Fibroblast of mammary gland (primary cell): ENCODE data around the gene IRX4.

Experiments
- DNase-seq: peaks from one replicate; pipeline ENCODE4 v3.0.0-alpha.2; 2010; ENCODE audit warnings: low read depth
- H3K4me3 ChIP-seq: 2 replicates; pipeline ENCODE4 v1.5.1; 2011; ENCODE audit warnings: low read depth, mild to moderate bottlenecking, low read length, moderate library complexity; ENCODE audit not compliant: control insufficient read depth
- CTCF ChIP-seq: conservative IDR thresholded peaks from 2 replicates; pipeline ENCODE4 v1.5.1; 2011; ENCODE audit warnings: low read depth, low read length, inconsistent platforms; ENCODE audit not compliant: control insufficient read depth, insufficient read depth

IRX4 gene

GRCh38 chr5:1892685-1893445 lies 10.1 kb upstream of the IRX4 start:
- H3K4me3 ChIP-seq = no peak overlapping the region
- no peak for DNase-seq
- TF ChIP-seq CTCF = no peak

DNA sequence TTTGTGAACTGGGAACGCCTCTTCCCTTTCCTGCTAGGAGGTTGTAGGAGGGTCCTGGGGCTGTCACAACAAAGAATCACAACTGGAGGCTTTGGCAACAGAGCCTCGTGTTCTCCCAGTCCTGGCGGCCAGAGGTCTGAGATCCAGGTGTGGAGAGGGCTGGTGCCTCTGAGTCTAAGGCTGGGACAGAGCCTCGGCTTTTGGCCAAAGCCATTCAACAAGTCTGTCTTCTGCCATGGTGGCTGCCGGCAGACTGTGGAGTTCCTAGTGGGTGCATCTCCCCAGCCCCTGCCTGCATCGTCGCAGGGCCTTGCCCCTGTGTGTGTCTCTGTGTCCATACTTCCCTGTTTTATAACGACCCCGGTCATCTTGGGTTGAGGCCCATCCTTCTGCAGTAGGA lies 9.5 kb upstream of the IRX4 start:
- no peak for DNase-seq
- no peak for TF ChIP-seq CTCF
- no peak overlapping the region for H3K4me3 ChIP-seq

DNA sequence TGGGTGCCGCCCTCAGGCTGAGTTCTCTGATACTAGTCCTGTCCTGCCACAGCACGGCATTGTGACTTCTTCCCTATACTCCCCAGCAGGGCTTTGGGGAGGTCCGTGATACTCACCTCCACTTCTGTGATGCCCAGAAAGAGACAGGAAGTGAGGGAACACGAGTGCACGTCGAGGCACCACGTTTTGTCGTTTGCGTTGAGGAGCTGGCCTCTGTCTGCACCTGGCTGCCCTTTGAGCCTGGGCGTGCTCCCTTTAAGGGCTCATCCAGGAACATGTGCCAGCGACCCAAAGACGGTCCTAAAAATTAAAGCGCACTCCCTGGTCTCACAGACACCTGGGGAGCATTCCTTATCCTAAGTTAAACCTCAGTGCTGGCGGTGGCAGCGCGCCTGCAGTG lies 8.7 kb upstream of the IRX4 start:
- no peak overlapping the region for H3K4me3 ChIP-seq
- TF ChIP-seq CTCF = no peak
- no peak for DNase-seq

DNA sequence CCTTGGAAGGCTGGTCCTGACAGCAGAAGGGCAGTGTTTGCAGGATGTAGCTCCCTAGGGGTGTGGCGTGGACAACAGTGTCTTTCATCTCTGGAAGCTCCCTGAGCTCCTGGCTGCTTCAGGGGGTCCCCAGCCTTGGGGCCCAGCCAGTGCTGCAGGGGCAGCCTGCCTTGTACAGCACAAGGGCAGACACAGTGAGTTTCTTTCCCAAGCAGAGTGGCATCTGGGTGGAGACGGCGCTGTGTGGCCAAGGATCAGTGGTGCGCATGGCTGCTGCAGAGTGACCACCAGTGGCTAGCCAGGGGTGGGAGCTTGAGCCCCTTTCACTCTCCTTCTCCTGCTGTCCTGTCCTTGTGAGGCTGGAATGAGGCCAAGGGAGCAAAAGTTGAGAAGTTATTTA lies 7.6 kb upstream of the IRX4 start:
- no peak overlapping the region for H3K4me3 ChIP-seq
- DNase-seq = no peak
- TF ChIP-seq CTCF = no peak

GRCh38 chr5:1889321-1890065 lies 6.8 kb upstream of the IRX4 start:
- TF ChIP-seq CTCF = no peak
- no peak overlapping the region for H3K4me3 ChIP-seq
- no peak for DNase-seq

DNA sequence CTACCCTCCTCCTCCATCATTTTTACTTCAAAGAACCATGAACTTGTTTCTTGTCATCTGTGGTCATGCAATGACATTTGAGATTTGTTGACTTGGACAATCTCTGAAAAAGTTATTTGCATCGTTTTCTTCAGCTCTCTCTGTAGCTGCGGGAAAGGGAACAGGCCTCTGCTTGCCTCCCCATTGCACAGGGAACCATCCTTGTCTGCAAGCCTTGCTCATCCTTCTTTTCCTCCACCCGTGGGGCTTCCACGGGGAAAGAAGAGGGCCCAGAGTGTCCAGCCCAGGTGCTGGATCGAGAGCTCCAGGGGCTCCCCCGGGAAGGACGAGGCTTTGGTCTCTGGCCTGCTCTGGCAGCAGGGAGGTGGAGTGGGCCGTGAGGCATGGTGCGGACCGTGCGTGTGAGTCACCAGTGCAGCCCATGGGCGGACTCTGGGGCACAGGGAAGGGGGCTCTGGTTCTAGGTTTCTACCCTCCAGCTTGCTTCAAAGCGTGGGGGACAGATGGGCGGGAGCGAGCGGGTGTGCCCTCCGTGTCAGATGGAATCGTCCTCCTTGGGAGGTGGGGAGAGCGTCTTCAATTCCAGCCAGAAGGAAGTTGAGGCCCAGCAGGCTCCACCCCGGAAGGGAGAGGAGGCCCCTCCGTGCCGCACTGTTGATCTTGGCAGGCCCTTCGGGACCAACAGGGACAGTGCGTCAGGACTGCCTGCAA lies 6.0 kb upstream of the IRX4 start:
- no peak for DNase-seq
- no peak for TF ChIP-seq CTCF
- H3K4me3 ChIP-seq = no peak overlapping the region
